Measurements from ENCODE around the gene ARMC3. TPM values are rescaled to one million over a fixed set of nuclear protein-coding genes. Genes with fewer than 3 reads are reported as not detected.

Gene ARMC3
- total RNA-seq, 1 donor from 2014 or later: not detected

GRCh38 chr10:22986771-22987542 lies 59.1 kb downstream of the ARMC3 start:
- DNase-seq (ENCODE audit: extremely low spot score, unreplicated experiment): no peak
- H3K36me3 Mint-ChIP-seq (ENCODE audit: unreplicated experiment): no peaks in the 10 kb centered on the region
- TF ChIP-seq, protein P1, sequence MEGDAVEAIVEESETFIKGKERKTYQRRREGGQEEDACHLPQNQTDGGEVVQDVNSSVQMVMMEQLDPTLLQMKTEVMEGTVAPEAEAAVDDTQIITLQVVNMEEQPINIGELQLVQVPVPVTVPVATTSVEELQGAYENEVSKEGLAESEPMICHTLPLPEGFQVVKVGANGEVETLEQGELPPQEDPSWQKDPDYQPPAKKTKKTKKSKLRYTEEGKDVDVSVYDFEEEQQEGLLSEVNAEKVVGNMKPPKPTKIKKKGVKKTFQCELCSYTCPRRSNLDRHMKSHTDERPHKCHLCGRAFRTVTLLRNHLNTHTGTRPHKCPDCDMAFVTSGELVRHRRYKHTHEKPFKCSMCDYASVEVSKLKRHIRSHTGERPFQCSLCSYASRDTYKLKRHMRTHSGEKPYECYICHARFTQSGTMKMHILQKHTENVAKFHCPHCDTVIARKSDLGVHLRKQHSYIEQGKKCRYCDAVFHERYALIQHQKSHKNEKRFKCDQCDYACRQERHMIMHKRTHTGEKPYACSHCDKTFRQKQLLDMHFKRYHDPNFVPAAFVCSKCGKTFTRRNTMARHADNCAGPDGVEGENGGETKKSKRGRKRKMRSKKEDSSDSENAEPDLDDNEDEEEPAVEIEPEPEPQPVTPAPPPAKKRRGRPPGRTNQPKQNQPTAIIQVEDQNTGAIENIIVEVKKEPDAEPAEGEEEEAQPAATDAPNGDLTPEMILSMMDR (IDR thresholded peaks at IDR 0.05): peak; percentile 64
- no peak overlapping the region for H3K27ac Mint-ChIP-seq (ENCODE audit: unreplicated experiment)
- no peaks in the 10 kb centered on the region for H3K4me1 Mint-ChIP-seq (ENCODE audit: unreplicated experiment)
- H3K9me3 Mint-ChIP-seq (ENCODE audit: unreplicated experiment): no peaks in the 10 kb centered on the region
- H3K4me3 Mint-ChIP-seq (ENCODE audit: unreplicated experiment): no peak overlapping the region
- H3K27me3 Mint-ChIP-seq (ENCODE audit: unreplicated experiment): peaks cover 33% of the 10 kb centered on the region

DNA sequence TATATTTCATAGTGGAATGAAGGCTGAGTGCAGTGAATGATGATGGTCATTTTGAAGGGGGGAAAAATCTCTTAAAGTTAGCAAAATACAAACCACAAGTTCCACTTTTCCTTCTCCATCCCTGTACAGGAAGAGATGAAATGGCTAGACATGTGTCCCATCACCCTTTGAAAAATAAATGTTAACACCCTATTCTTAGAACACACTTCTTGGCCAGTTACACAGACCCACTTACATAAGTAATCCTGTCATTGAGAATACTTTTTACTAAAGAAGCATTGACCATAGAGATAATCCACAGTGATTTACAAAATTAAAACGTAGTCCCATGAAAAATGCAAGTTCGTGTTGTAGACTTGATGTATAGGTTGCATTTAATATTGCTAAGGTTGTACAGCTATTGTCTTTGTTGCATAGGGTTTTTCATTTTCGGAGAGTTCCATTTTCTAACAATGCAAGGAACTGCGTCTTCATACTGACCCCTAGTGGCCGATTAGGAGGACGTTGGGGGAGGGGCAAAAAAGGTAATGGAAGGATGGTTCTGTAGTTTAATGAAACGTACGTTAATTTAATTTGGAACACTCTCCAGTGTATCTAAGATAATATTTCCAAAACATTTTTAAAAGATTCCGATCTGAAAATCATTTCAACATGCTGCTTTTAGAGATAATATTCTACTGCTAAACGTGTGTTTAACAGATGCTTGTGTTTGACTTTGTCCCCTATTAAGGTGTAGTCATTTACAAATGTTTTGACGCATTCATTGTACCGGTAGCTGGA lies 60.9 kb downstream of the ARMC3 start:
- no peak for DNase-seq (ENCODE audit: extremely low spot score, unreplicated experiment)
- H3K4me3 Mint-ChIP-seq (ENCODE audit: unreplicated experiment): no peak overlapping the region
- H3K9me3 Mint-ChIP-seq (ENCODE audit: unreplicated experiment): no peaks in the 10 kb centered on the region
- H3K27ac Mint-ChIP-seq (ENCODE audit: unreplicated experiment): no peak overlapping the region
- H3K36me3 Mint-ChIP-seq (ENCODE audit: unreplicated experiment): no peaks in the 10 kb centered on the region
- no peaks in the 10 kb centered on the region for H3K4me1 Mint-ChIP-seq (ENCODE audit: unreplicated experiment)
- TF ChIP-seq, protein P1 (IDR thresholded peaks at IDR 0.05): peak; percentile 90
- H3K27me3 Mint-ChIP-seq (ENCODE audit: unreplicated experiment): peaks cover 43% of the 10 kb centered on the region

- Mint-ChIP-seq H3K36me3 (ENCODE audit: unreplicated experiment) (no peaks in the 10 kb centered on the region), H3K27me3 (ENCODE audit: unreplicated experiment) (peaks cover 56% of the 10 kb centered on the region), H3K9me3 (ENCODE audit: unreplicated experiment) (no peaks in the 10 kb centered on the region), H3K27ac (ENCODE audit: unreplicated experiment) (no peak overlapping the region), H3K4me3 (ENCODE audit: unreplicated experiment) (no peak overlapping the region), H3K4me1 (ENCODE audit: unreplicated experiment) (no peaks in the 10 kb centered on the region)
- no peak for DNase-seq (ENCODE audit: extremely low spot score, unreplicated experiment)
- TF ChIP-seq, protein P1 (IDR thresholded peaks at IDR 0.05): no peak
Measured at GRCh38 chr10:22990443-22990842, 62.6 kb downstream of the ARMC3 start.

DNA sequence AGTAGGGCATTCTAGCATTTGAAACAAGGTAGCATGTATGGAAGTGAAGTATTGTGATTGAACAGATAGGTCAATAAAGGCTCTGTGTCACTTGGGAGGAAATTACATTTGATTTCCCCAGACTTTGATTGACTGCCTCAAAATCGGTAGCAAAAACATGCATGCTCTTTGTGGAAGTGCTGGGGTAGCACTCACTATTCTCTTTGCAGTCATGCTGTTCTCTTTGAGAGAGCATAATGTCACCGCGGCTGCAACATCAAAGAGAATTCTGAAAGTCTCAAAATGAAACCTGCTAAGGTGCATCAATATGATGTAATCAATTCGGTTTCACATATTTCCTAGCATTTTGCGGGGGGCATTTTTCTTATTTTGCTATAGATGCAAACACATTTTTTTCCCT lies 64.2 kb downstream of the ARMC3 start:
- no peak overlapping the region for H3K27ac Mint-ChIP-seq (ENCODE audit: unreplicated experiment)
- peaks cover 69% of the 10 kb centered on the region for H3K27me3 Mint-ChIP-seq (ENCODE audit: unreplicated experiment)
- H3K4me1 Mint-ChIP-seq (ENCODE audit: unreplicated experiment): no peaks in the 10 kb centered on the region
- TF ChIP-seq, protein P1 (IDR thresholded peaks at IDR 0.05): no peak
- no peaks in the 10 kb centered on the region for H3K9me3 Mint-ChIP-seq (ENCODE audit: unreplicated experiment)
- H3K4me3 Mint-ChIP-seq (ENCODE audit: unreplicated experiment): no peak overlapping the region
- DNase-seq (ENCODE audit: extremely low spot score, unreplicated experiment): no peak
- no peaks in the 10 kb centered on the region for H3K36me3 Mint-ChIP-seq (ENCODE audit: unreplicated experiment)

GRCh38 chr10:22992621-22993020 lies 64.8 kb downstream of the ARMC3 start:
- Mint-ChIP-seq H3K9me3 (ENCODE audit: unreplicated experiment) (no peaks in the 10 kb centered on the region), H3K27me3 (ENCODE audit: unreplicated experiment) (peaks cover 74% of the 10 kb centered on the region), H3K4me3 (ENCODE audit: unreplicated experiment) (no peak overlapping the region), H3K27ac (ENCODE audit: unreplicated experiment) (no peak overlapping the region), H3K36me3 (ENCODE audit: unreplicated experiment) (no peaks in the 10 kb centered on the region), H3K4me1 (ENCODE audit: unreplicated experiment) (no peaks in the 10 kb centered on the region)
- TF ChIP-seq, protein P1 (IDR thresholded peaks at IDR 0.05): no peak
- no peak for DNase-seq (ENCODE audit: extremely low spot score, unreplicated experiment)

Data from osteocyte (in vitro differentiated cells).